HL-60 (cell line): ENCODE results near the gene TLR3.

ENCODE experiments used
- DNase-seq, 2 experiments: peaks; one replicate each; pipeline ENCODE4 v3.0.0-alpha.2; 2010 to 2020; ENCODE audit warnings: low read depth in 1 of 2, low spot score in 1 of 2
- H3K27ac ChIP-seq: fragments of 250-450 bp; sonication (Bioruptor Pico); replicated peaks from 2 replicates; pipeline ENCODE4 v1.5.1; 2020; ENCODE audit warnings: mild to moderate bottlenecking, moderate library complexity
- H3K27me3 ChIP-seq: fragments of 250-450 bp; sonication (Bioruptor Pico); 2 replicates; pipeline ENCODE4 v1.5.1; 2021; ENCODE audit warnings: mild to moderate bottlenecking, moderate library complexity; ENCODE audit not compliant: insufficient read depth, poor library complexity, severe bottlenecking
- H3K4me3 ChIP-seq: replicated peaks from 2 replicates; pipeline ENCODE4 v1.5.1; 2011; ENCODE audit warnings: mild to moderate bottlenecking, control low read depth, low read length; ENCODE audit not compliant: insufficient read depth
- CTCF ChIP-seq: IDR thresholded peaks from one replicate; pipeline ENCODE4 v1.5.1; 2011; ENCODE audit warnings: low read length, control low read depth, inconsistent platforms; ENCODE audit not compliant: insufficient read depth
- GABPA ChIP-seq: IDR thresholded peaks from 2 replicates; pipeline ENCODE4 v1.6.1; 2012; ENCODE audit warnings: low read depth
- POLR2AphosphoS5 ChIP-seq: IDR thresholded peaks from 2 replicates; pipeline ENCODE4 v1.6.1; 2012; ENCODE audit warnings: low read depth
- REST ChIP-seq: IDR thresholded peaks from 2 replicates; pipeline ENCODE4 v1.6.1; 2012; ENCODE audit warnings: low read depth; ENCODE audit not compliant: insufficient replicate concordance
- SPI1 ChIP-seq: IDR thresholded peaks from 2 replicates; pipeline ENCODE4 v1.6.1; 2012; ENCODE audit warnings: low read depth, mild to moderate bottlenecking, borderline replicate concordance

The TLR3 gene

GRCh38 chr4:186132577-186133242, 63.8 kb downstream of the TLR3 start:
- Histone ChIP-seq H3K4me3 (no peak overlapping the region), H3K27ac (no peak overlapping the region), H3K27me3 (peaks cover 2% of the 10 kb centered on the region)
- no peak for TF ChIP-seq CTCF
- no peak for TF ChIP-seq SPI1
- TF ChIP-seq GABPA: no peak
- TF ChIP-seq REST: no peak
- no peak for TF ChIP-seq POLR2AphosphoS5
- DNase-seq: no peak

- H3K27ac ChIP-seq: no peak overlapping the region
- no peak for TF ChIP-seq GABPA
- TF ChIP-seq REST: no peak
- no peak for TF ChIP-seq SPI1
- no peak for TF ChIP-seq POLR2AphosphoS5
- TF ChIP-seq CTCF: no peak
- no peak for DNase-seq
- H3K4me3 ChIP-seq: no peak overlapping the region
- peaks cover 2% of the 10 kb centered on the region for H3K27me3 ChIP-seq
These were observed 65.3 kb downstream of the TLR3 start for GRCh38 chr4:186134257-186134656.

GRCh38 chr4:186134861-186135260, 65.9 kb downstream of the TLR3 start:
- H3K27me3 ChIP-seq: peaks cover 2% of the 10 kb centered on the region
- DNase-seq: no peak
- no peak overlapping the region for H3K27ac ChIP-seq
- no peak for TF ChIP-seq POLR2AphosphoS5
- no peak for TF ChIP-seq CTCF
- TF ChIP-seq GABPA: no peak
- TF ChIP-seq REST: no peak
- TF ChIP-seq SPI1: no peak
- no peak overlapping the region for H3K4me3 ChIP-seq
